Breast epithelium (tissue), 3 donors: Measurements from ENCODE around the gene HAGHL.

Experiments used
- POLR2A ChIP-seq: fragments of 450-650 bp; IDR thresholded peaks from one replicate; pipeline ENCODE4 v1.6.1; 2016; ENCODE audit warnings: antibody characterized with exemption, mild to moderate bottlenecking, moderate library complexity
- POLR2AphosphoS5 ChIP-seq, 3 donors: sonication (generic); formaldehyde crosslinking; IDR thresholded peaks; one replicate each; pipeline ENCODE4 v1.6.1; 2017; ENCODE audit warnings: antibody characterized with exemption in 3 of 3
- TF ChIP-seq, protein P1 (sequence below), 3 donors: fragments of 450-650 bp; IDR thresholded peaks; one replicate each; pipeline ENCODE4 v1.5.1; 2016 to 2017; ENCODE audit warnings: antibody characterized with exemption in 3 of 3, mild to moderate bottlenecking in 3 of 3, moderate library complexity in 3 of 3

DNA sequence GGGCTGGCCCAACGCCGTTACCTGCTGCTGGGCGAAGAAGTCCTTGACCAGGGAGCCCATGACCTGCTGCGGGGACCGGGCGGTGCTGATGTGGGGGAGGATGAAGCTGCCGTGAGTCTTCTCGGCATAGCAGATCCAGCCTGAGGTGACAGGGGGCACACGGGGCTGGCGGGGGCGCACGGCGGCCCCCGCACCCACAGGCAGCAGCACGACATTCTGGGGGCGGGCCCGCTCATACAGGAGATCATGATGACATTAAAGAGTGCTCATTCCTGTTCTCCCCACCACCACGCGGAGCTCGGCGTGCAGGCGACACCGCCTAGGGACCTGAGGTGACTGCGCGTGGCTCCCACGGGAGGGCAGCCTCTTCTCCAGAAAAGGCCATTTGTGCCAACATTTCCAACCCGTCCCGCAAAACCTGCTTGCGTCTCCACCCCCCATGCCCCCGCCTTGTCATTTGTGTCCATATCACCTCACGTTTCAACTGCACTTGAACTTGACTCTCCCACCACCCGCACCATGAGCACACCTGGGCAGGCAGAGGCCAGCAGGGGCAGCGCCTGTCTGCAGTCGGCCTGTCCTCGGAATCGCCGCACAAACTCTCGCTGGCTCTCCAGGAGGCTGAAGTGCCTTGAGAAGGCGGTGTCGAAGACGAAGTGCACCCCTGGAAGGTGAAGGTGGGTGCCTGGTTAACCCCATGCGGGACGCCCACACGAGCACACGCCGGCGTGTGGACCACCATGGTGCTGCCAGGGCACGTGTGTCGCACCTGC is 7.5 kb downstream of the HAGHL start:
- no peak for TF ChIP-seq POLR2AphosphoS5 (IDR thresholded peaks at IDR 0.05)
- TF ChIP-seq, protein P1, sequence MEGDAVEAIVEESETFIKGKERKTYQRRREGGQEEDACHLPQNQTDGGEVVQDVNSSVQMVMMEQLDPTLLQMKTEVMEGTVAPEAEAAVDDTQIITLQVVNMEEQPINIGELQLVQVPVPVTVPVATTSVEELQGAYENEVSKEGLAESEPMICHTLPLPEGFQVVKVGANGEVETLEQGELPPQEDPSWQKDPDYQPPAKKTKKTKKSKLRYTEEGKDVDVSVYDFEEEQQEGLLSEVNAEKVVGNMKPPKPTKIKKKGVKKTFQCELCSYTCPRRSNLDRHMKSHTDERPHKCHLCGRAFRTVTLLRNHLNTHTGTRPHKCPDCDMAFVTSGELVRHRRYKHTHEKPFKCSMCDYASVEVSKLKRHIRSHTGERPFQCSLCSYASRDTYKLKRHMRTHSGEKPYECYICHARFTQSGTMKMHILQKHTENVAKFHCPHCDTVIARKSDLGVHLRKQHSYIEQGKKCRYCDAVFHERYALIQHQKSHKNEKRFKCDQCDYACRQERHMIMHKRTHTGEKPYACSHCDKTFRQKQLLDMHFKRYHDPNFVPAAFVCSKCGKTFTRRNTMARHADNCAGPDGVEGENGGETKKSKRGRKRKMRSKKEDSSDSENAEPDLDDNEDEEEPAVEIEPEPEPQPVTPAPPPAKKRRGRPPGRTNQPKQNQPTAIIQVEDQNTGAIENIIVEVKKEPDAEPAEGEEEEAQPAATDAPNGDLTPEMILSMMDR (IDR thresholded peaks at IDR 0.05): no peak
- TF ChIP-seq POLR2A: no peak
